ENCODE measurements around the gene LMNA. TPM values are rescaled to one million over a fixed set of nuclear protein-coding genes. Genes with fewer than 3 reads are reported as not detected.

LMNA gene
- total and polyA plus RNA-seq, 8 donors, result 73.5 to 437 (median 106) TPM

DNA sequence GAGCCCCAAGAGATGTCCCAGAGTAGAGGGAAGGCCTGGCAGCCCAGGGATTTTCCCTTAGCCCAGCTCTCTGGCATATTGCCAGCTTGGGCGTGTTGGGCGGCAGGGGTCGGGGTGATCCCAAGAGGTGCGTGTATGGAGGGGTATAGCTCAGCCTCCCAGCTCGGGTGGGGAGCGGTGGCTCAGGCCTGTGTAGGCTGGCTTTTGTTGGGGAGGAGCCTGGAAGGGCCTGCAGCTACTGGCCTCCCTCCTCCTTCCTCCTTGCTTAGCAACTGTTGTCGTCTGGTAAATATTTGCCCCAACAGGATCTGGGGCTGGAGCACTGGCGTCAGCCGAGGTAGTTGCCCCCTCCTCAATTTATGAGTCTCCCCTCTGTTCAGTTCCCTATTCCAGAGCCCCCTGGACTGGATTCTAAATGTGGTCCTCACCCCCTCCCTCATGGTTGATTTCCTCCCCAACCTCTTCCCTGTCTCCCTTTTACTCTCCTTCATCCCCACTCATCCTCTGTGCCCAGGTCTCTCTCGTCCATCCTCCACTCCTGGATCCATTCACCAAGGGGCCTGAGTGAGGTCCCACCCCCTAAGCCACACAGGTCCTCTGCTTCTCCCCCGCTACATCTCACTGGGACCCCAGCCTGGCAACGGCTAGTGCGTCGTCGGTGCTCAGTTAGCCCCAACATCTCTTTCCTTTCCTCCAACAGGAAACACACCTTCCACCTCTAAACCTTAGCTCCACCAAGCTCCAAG is 10.3 kb upstream of the LMNA start:
- peak overlapping the region; percentile 93 to 94 for H3K27ac ChIP-seq
- H3K27me3 ChIP-seq, result peaks cover 0 to 60% of the 10 kb centered on the region in 2 donors
- DNase-seq (peak; percentile 85 to 96 (median 88)), ATAC-seq (peak; percentile 75)
- no peaks in the 10 kb centered on the region for H3K9me3 ChIP-seq
- TF ChIP-seq, protein P1, sequence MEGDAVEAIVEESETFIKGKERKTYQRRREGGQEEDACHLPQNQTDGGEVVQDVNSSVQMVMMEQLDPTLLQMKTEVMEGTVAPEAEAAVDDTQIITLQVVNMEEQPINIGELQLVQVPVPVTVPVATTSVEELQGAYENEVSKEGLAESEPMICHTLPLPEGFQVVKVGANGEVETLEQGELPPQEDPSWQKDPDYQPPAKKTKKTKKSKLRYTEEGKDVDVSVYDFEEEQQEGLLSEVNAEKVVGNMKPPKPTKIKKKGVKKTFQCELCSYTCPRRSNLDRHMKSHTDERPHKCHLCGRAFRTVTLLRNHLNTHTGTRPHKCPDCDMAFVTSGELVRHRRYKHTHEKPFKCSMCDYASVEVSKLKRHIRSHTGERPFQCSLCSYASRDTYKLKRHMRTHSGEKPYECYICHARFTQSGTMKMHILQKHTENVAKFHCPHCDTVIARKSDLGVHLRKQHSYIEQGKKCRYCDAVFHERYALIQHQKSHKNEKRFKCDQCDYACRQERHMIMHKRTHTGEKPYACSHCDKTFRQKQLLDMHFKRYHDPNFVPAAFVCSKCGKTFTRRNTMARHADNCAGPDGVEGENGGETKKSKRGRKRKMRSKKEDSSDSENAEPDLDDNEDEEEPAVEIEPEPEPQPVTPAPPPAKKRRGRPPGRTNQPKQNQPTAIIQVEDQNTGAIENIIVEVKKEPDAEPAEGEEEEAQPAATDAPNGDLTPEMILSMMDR (IDR thresholded peaks at IDR 0.05), result no peak
- peaks cover 39 to 67% of the 10 kb centered on the region in 2 donors for H3K4me1 ChIP-seq
- H3K36me3 ChIP-seq, result no peaks in the 10 kb centered on the region
- intact Hi-C loops (cut with DNase I), result no loop called here
- H3K4me3 ChIP-seq, result no peak overlapping the region

DNA sequence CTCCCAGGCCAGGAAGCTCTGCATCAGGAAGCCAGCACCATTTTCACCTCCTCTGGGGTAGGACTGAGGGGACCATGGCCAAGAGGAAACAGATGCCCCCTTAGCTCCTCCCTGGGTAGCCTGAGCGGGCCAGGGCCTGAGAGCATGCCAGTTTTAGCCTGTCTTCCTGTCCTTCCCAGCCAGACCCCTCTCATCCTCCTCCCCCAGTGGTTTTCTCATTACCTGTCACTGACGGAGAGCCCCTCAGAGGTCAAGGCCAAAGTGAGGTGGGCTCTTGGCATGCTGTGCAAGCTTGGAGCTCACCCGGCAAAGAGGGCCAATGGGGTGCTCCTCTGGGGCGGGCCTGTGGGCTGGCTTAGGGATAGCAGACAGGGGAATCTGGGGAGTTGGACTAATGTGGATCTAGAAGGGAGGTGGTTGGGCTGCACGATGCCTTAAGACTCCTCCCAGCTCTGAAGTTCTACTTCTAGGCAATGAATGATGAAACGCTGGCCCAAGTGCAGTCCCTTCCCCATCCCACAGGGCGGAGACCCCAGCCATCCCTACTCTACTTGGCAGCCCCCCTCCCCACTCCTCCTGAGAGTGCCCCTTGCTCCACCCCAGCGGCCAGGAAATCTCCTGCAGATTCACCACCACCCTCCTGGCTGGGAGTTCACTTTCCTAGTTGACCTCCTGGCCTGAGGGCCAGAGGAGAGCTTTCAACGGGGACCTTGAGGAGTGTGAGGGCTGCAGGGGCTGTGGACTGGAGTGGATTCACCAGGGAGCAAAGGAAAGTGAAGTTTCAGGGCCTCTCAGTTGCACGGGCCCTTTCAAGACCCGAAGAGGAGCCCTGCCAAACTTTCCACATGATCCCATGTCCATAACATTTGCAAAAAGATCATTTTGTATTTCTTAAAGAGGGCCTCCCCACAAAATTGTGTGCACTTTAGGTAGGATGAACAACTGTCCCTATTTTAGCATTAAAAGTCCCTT is 9.4 kb upstream of the LMNA start:
- ATAC-seq, result peak; percentile 13

DNA sequence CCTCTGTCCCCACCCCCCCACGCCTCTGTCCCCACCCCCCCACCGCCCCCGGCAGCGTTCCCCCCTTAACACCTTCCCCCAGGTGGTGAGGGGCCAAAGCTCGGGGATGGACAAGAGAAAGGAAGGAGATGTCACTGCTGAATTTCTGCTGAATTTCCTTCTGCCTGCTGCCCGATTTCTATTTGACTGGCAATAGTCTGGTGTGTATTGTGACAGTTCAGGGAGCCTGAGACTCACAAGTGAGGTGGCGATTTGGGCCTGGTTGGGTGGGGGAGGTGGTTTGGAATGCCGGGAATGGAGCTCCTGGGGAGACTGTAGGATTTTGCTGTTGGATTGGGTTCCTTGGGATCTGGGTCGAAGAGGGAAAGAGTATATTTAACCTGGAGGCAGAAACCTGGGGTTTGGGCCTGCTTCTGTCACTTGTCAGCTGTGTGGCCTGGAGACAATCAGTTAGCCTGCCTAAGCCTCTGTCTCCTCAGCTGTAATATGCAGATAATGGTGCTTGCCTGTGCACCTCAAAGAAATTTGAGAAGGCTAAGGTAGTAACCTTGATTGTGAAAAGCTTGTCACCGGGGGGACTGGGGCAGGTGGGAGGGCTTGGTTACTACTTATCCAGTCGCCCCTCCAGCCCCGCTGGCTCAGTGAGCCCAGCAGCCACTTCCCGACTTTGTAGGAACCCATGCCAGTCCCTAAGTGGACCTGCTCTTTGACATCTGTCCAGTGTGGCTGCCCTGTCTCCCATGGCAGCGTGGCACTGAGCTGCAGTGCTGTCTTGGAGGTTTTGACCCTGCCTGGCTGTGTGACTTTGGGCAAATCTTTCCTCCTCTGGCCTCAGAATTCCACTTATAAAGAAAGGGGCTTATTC is 7.7 kb upstream of the LMNA start:
- Histone ChIP-seq H3K9me3 (no peaks in the 10 kb centered on the region), H3K36me3 (no peaks in the 10 kb centered on the region), H3K27ac (peak overlapping the region; percentile 93 to 94), H3K27me3 (peaks cover 0 to 57% of the 10 kb centered on the region in 2 donors), H3K4me3 (peak overlapping the region in 1 of 2 donors; percentile 34), H3K4me1 (peaks cover 43 to 55% of the 10 kb centered on the region in 2 donors)
- no peak for DNase-seq
- intact Hi-C loops (cut with DNase I), result no loop called here
- TF ChIP-seq, protein P1 (IDR thresholded peaks at IDR 0.05), result no peak
- peak; percentile 5 for ATAC-seq

More for the DNA sequence above, 9.4 kb upstream of the LMNA start:
- DNase-seq, result no peak
- H3K27ac ChIP-seq, result peak overlapping the region; percentile 93 to 94
- H3K4me1 ChIP-seq, result peaks cover 39 to 67% of the 10 kb centered on the region in 2 donors
- peak overlapping the region; percentile 19 to 34 for H3K4me3 ChIP-seq
- intact Hi-C loops (cut with DNase I), result no loop called here
- peaks cover 0 to 56% of the 10 kb centered on the region in 2 donors for H3K27me3 ChIP-seq
- no peaks in the 10 kb centered on the region for H3K36me3 ChIP-seq
- TF ChIP-seq, protein P1 (IDR thresholded peaks at IDR 0.05), result no peak
- no peaks in the 10 kb centered on the region for H3K9me3 ChIP-seq

DNA sequence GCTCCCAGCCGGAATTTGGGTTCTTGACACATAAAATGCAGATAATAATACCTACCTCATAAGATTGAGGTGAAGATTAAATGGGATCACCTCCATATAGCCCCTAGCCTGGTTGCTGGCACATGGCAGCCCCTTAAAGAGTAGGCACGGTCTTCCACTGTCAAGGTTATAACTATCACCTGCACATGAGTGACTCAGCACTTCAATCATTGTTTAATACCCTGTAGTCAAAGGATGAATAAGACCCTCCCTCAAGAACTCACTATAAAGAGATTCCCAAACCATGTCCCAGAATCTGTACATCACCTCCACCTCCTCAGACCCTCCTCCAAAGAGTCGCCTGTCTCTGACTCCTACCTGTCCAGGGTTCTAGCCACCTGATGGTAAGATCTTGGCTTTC is 6.5 kb upstream of the LMNA start:
- TF ChIP-seq, protein P1 (IDR thresholded peaks at IDR 0.05), result no peak
- no peak overlapping the region for H3K4me3 ChIP-seq
- peak overlapping the region in 1 of 2 donors; percentile 93 for H3K27ac ChIP-seq
- no peaks in the 10 kb centered on the region for H3K9me3 ChIP-seq
- no peak for ATAC-seq
- no peak for DNase-seq
- H3K27me3 ChIP-seq, result peaks cover 0 to 69% of the 10 kb centered on the region in 2 donors
- H3K4me1 ChIP-seq, result peaks cover 39 to 44% of the 10 kb centered on the region in 2 donors
- intact Hi-C loops (cut with DNase I), result no loop called here
- no peaks in the 10 kb centered on the region for H3K36me3 ChIP-seq

Data from left lung (tissue), 10 donors.